H9 (cell line): ENCODE results near the gene RYR3. TPM values are rescaled to one million over a fixed set of nuclear protein-coding genes. Genes with fewer than 3 reads are reported as not detected.

Experiments used
- DNase-seq: peaks from one replicate; pipeline ENCODE4 v3.0.0-alpha.2; 2017
- H2AFZ ChIP-seq: one replicate; pipeline ENCODE4 v1.6.1; 2013; ENCODE audit warnings: mild to moderate bottlenecking, low read length, control low read depth, moderate library complexity
- H2AK5ac ChIP-seq: 2 replicates; pipeline ENCODE4 v1.6.1; 2013; ENCODE audit warnings: low read length, control low read depth, mixed read lengths; ENCODE audit not compliant: insufficient read length
- H2BK120ac ChIP-seq: one replicate; pipeline ENCODE4 v1.6.1; 2013; ENCODE audit warnings: low read depth, mild to moderate bottlenecking, low read length, control low read depth, inconsistent platforms; ENCODE audit not compliant: poor library complexity, severe bottlenecking
- H2BK12ac ChIP-seq: 2 replicates; pipeline ENCODE4 v1.6.1; 2013; ENCODE audit warnings: low read length, control low read depth, mixed read lengths, low read depth; ENCODE audit not compliant: insufficient read length
- H2BK15ac ChIP-seq: 2 replicates; pipeline ENCODE4 v1.6.1; 2013; ENCODE audit warnings: low read depth, low read length, control low read depth
- H2BK20ac ChIP-seq: one replicate; pipeline ENCODE4 v1.6.1; 2013; ENCODE audit warnings: low read depth, mild to moderate bottlenecking, low read length, control low read depth, inconsistent platforms; ENCODE audit not compliant: poor library complexity, severe bottlenecking
- H2BK5ac ChIP-seq: 2 replicates; pipeline ENCODE4 v1.6.1; 2013; ENCODE audit warnings: low read length, control low read depth, mixed read lengths; ENCODE audit not compliant: insufficient read length
- H3K14ac ChIP-seq: 2 replicates; pipeline ENCODE4 v1.6.1; 2013; ENCODE audit warnings: low read length, control low read depth; ENCODE audit not compliant: insufficient read depth
- H3K18ac ChIP-seq: 2 replicates; pipeline ENCODE4 v1.6.1; 2013; ENCODE audit warnings: low read depth, mild to moderate bottlenecking, mixed read lengths, low read length, control low read depth; ENCODE audit not compliant: insufficient read length
- H3K23ac ChIP-seq: 2 replicates; pipeline ENCODE4 v1.6.1; 2013; ENCODE audit warnings: low read length, control low read depth, mixed read lengths, low read depth; ENCODE audit not compliant: insufficient read length
- H3K23me2 ChIP-seq: 2 replicates; pipeline ENCODE4 v1.6.1; 2013; ENCODE audit warnings: low read depth, mild to moderate bottlenecking, mixed read lengths, low read length, control low read depth; ENCODE audit not compliant: insufficient read length, poor library complexity, severe bottlenecking
- H3K27ac ChIP-seq: 2 replicates; pipeline ENCODE4 v1.5.1; 2013; ENCODE audit warnings: low read length, control low read depth, mixed read lengths, low read depth; ENCODE audit not compliant: insufficient read length
- H3K27me3 ChIP-seq: 2 replicates; pipeline ENCODE4 v1.6.1; 2013; ENCODE audit warnings: low read length, control low read depth, inconsistent platforms; ENCODE audit not compliant: insufficient read depth
- H3K4ac ChIP-seq: 2 replicates; pipeline ENCODE4 v1.6.1; 2013; ENCODE audit warnings: low read depth, mild to moderate bottlenecking, control low read depth, inconsistent platforms, low read length, moderate library complexity
- H3K4me1 ChIP-seq: 2 replicates; pipeline ENCODE4 v1.6.1; 2013; ENCODE audit warnings: low read length, control low read depth, inconsistent platforms; ENCODE audit not compliant: insufficient read depth
- H3K4me2 ChIP-seq: 2 replicates; pipeline ENCODE4 v1.6.1; 2013; ENCODE audit warnings: low read length, control low read depth, mixed read lengths; ENCODE audit not compliant: insufficient read length, insufficient read depth
- H3K56ac ChIP-seq: 2 replicates; pipeline ENCODE4 v1.6.1; 2013; ENCODE audit warnings: low read depth, mild to moderate bottlenecking, mixed read lengths, low read length, control low read depth; ENCODE audit not compliant: insufficient read length
- H3K79me1 ChIP-seq: 2 replicates; pipeline ENCODE4 v1.6.1; 2013; ENCODE audit warnings: low read depth, mild to moderate bottlenecking, moderate library complexity, low read length, control low read depth, inconsistent platforms; ENCODE audit not compliant: insufficient read depth, poor library complexity, severe bottlenecking
- H3K79me2 ChIP-seq: 2 replicates; pipeline ENCODE4 v1.6.1; 2013; ENCODE audit warnings: low read length, control low read depth, inconsistent platforms; ENCODE audit not compliant: insufficient read depth
- H3K9ac ChIP-seq: 2 replicates; pipeline ENCODE4 v1.6.1; 2013; ENCODE audit warnings: low read length, control low read depth, mixed read lengths; ENCODE audit not compliant: insufficient read length; ENCODE audit errors: extremely low read depth
- H3K9me3 ChIP-seq: one replicate; pipeline ENCODE4 v1.6.1; 2013; ENCODE audit warnings: low read depth, low read length, inconsistent platforms; ENCODE audit not compliant: control insufficient read depth
- H3T11ph ChIP-seq: one replicate; pipeline ENCODE4 v1.6.1; 2013; ENCODE audit warnings: mild to moderate bottlenecking, low read length, control low read depth, inconsistent platforms
- H4K20me1 ChIP-seq: one replicate; pipeline ENCODE4 v1.6.1; 2013; ENCODE audit not compliant: control insufficient read depth, insufficient read length, insufficient read depth
- H4K5ac ChIP-seq: 2 replicates; pipeline ENCODE4 v1.6.1; 2013; ENCODE audit warnings: low read depth, mild to moderate bottlenecking, mixed read lengths, low read length, control low read depth; ENCODE audit not compliant: insufficient read length
- H4K8ac ChIP-seq: replicated peaks from 2 replicates; pipeline ENCODE4 v1.6.1; 2013; ENCODE audit warnings: low read length, control low read depth, mixed read lengths, low read depth; ENCODE audit not compliant: insufficient read length
- H4K91ac ChIP-seq: 2 replicates; pipeline ENCODE4 v1.6.1; 2013; ENCODE audit warnings: low read depth, mild to moderate bottlenecking, moderate library complexity, mixed read lengths, low read length, control low read depth; ENCODE audit not compliant: insufficient read length
- H3K27ac Mint-ChIP-seq, 3 experiments: 2 replicates in 2 of 3; 3 replicates in 1 of 3; pipeline ENCODE4 v1.8.0; 2020 to 2021; ENCODE audit warnings: mixed read lengths in 3 of 3, mild to moderate bottlenecking in 1 of 3, moderate library complexity in 1 of 3
- H3K27me3 Mint-ChIP-seq: 2 replicates; pipeline ENCODE4 v1.8.0; 2021; ENCODE audit warnings: low read depth, mild to moderate bottlenecking, moderate library complexity, mixed read lengths
- H3K36me3 Mint-ChIP-seq, 3 experiments: 2 replicates in 2 of 3; 3 replicates in 1 of 3; pipeline ENCODE4 v1.8.0; 2020 to 2021; ENCODE audit warnings: low read depth in 3 of 3, mixed read lengths in 3 of 3; ENCODE audit not compliant: insufficient read depth in 1 of 3
- H3K4me1 Mint-ChIP-seq, 2 experiments: 2 replicates each; pipeline ENCODE4 v1.8.0; 2020; ENCODE audit warnings: mixed read lengths in 2 of 2
- H3K4me3 Mint-ChIP-seq, 2 experiments: 2 replicates in 1 of 2; 3 replicates in 1 of 2; pipeline ENCODE4 v1.8.0; 2020 to 2021; ENCODE audit warnings: mild to moderate bottlenecking in 2 of 2, mixed read lengths in 2 of 2, moderate library complexity in 1 of 2
- H3K9me3 Mint-ChIP-seq, 2 experiments: 2 replicates in 1 of 2; 3 replicates in 1 of 2; pipeline ENCODE4 v1.8.0; 2020; ENCODE audit warnings: mild to moderate bottlenecking in 2 of 2, mixed read lengths in 2 of 2, moderate library complexity in 1 of 2
- CTCF ChIP-seq: fragments of 200-600 bp; sonication (generic); conservative IDR thresholded peaks from 3 replicates; pipeline ENCODE4 v1.8.0; 2021; ENCODE audit warnings: antibody characterized with exemption, mild to moderate bottlenecking
- WGBS: extraction: QIAGEN DNeasy Blood & Tissue Kit; methylation state at CpG from one replicate; pipeline ENCODE4 v1.1.7; 2013; ENCODE audit warnings: missing lambda C conversion rate, low lambda C conversion rate, mixed read lengths; ENCODE audit not compliant: insufficient read length; ENCODE audit errors: extremely low coverage; 5-methylcytosine and 5-hydroxymethylcytosine counted together
- total RNA-seq: library from RNA; stranded (reverse); gene quantifications from 2 replicates; pipeline ENCODE4 v1.2.1, GENCODE V29; 2021

Gene RYR3
- total RNA-seq, 1 experiment from 2014 or later, result 0.85 TPM

GRCh38 chr15:33489335-33489734 lies 178.6 kb downstream of the RYR3 start:
- no peak overlapping the region for H2AK5ac ChIP-seq
- H3K18ac ChIP-seq, result no peak overlapping the region
- H3K4me3 Mint-ChIP-seq, result no peak overlapping the region
- no peak overlapping the region for H2BK5ac ChIP-seq
- no peak overlapping the region for H2BK12ac ChIP-seq
- no CpG with 5 or more reads among the region's 3 CpGs for WGBS
- no peak overlapping the region for H2BK15ac ChIP-seq
- H3K27me3 ChIP-seq, result no peaks in the 10 kb centered on the region
- no peaks in the 10 kb centered on the region for H3K9me3 ChIP-seq
- H4K20me1 ChIP-seq, result no peaks in the 10 kb centered on the region
- H3K23me2 ChIP-seq, result no peaks in the 10 kb centered on the region
- no peaks in the 10 kb centered on the region for H3K79me2 ChIP-seq
- no peak for TF ChIP-seq CTCF
- H4K8ac ChIP-seq, result no peak overlapping the region
- peaks cover 2 to 7% of the 10 kb centered on the region in 2 experiments; a peak in 3 of 4 replicates for H3K4me1 Mint-ChIP-seq
- H2AFZ ChIP-seq, result no peak overlapping the region
- no peaks in the 10 kb centered on the region for H3K4me1 ChIP-seq
- no peak overlapping the region for H3K9ac ChIP-seq
- no peak overlapping the region for H3K27ac ChIP-seq
- peaks cover 3 to 4% of the 10 kb centered on the region in 2 experiments; a peak in 3 of 5 replicates for H3K9me3 Mint-ChIP-seq
- no peak overlapping the region for H4K5ac ChIP-seq
- H3K23ac ChIP-seq, result no peak overlapping the region
- H4K91ac ChIP-seq, result no peak overlapping the region
- no peak overlapping the region for H3K4me2 ChIP-seq
- no peak for DNase-seq
- no peaks in the 10 kb centered on the region; the same call in 1 of the 2 replicates for H3K27me3 Mint-ChIP-seq
- no peak overlapping the region for H3K4ac ChIP-seq
- H3K27ac Mint-ChIP-seq, result no peak overlapping the region
- H3K36me3 Mint-ChIP-seq, result peaks cover 0 to 4% (median 0%) of the 10 kb centered on the region in 3 experiments; a peak in 2 of 7 replicates
- H3K14ac ChIP-seq, result no peak overlapping the region
- H2BK20ac ChIP-seq, result no peak overlapping the region
- H3K56ac ChIP-seq, result no peak overlapping the region
- no peak overlapping the region for H2BK120ac ChIP-seq
- no peaks in the 10 kb centered on the region for H3K79me1 ChIP-seq
- no peak overlapping the region for H3T11ph ChIP-seq
